Breast epithelium (tissue), 3 donors: ENCODE results near the gene EFNA5.

Experiments
- POLR2A ChIP-seq: fragments of 450-650 bp; IDR thresholded peaks from one replicate; pipeline ENCODE4 v1.6.1; 2016; ENCODE audit warnings: antibody characterized with exemption, mild to moderate bottlenecking, moderate library complexity
- TF ChIP-seq, protein P1 (sequence below), 3 donors: fragments of 450-650 bp; IDR thresholded peaks; one replicate each; pipeline ENCODE4 v1.5.1; 2016 to 2017; ENCODE audit warnings: antibody characterized with exemption in 3 of 3, mild to moderate bottlenecking in 3 of 3, moderate library complexity in 3 of 3

DNA sequence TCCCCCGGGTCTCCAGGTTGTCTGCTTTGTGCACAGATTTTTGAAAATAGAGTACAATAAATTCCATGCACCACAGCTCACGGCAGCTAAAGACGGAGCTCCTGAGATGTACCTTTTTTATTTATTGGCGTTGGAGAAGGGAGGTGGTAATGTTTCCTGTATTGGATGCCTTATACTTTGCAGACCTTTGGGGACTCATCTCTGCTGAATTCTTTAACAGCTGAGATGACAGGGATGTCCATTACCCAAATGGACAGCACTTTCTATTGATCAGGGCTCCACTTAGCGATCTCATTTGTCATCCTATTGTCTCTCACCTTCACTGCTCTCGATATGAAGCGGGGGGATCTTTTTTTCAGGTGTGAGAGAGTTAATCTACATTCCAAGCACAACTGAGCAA lies 137.8 kb downstream of the EFNA5 start:
- TF ChIP-seq, protein P1, sequence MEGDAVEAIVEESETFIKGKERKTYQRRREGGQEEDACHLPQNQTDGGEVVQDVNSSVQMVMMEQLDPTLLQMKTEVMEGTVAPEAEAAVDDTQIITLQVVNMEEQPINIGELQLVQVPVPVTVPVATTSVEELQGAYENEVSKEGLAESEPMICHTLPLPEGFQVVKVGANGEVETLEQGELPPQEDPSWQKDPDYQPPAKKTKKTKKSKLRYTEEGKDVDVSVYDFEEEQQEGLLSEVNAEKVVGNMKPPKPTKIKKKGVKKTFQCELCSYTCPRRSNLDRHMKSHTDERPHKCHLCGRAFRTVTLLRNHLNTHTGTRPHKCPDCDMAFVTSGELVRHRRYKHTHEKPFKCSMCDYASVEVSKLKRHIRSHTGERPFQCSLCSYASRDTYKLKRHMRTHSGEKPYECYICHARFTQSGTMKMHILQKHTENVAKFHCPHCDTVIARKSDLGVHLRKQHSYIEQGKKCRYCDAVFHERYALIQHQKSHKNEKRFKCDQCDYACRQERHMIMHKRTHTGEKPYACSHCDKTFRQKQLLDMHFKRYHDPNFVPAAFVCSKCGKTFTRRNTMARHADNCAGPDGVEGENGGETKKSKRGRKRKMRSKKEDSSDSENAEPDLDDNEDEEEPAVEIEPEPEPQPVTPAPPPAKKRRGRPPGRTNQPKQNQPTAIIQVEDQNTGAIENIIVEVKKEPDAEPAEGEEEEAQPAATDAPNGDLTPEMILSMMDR (IDR thresholded peaks at IDR 0.05): no peak
- TF ChIP-seq POLR2A: no peak
